HG02981 (cell line): ENCODE results near the gene TNFRSF21.
"Not testable (repeated sequence)": the region's sequence is repeated elsewhere in the genome, so short reads cannot be mapped to it uniquely, and the experiment has no call there.

Experiments
- ATAC-seq: cut with Tn5 transposase; IDR thresholded peaks from one replicate; pipeline ENCODE4 v1.9.1; 2021; ENCODE audit warnings: mild to moderate bottlenecking, moderate library complexity; ENCODE audit not compliant: unreplicated experiment

The TNFRSF21 gene

DNA sequence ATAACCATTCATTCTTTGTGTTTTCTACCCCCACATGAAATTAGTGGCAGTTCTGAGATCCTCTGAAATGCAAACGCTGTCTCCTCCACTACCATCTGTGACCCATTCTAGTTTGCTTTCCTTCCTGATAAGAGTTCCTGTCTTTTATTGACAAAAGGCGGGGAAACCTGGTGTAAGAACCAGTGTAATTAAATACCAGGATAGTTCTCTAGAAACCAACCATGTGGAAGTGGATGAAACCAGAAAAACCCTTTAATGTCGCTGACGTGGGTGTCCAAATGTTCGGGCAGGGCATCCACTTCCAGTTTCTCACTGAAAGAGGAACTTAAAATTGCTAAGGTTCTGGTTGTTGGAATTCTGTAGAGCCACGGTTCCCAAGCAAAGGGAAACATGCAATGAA is 79.1 kb downstream of the TNFRSF21 start:
- no peak for ATAC-seq

- ATAC-seq: no peak
Observed at GRCh38 chr6:47229255-47229654, 80.5 kb downstream of the TNFRSF21 start.

DNA sequence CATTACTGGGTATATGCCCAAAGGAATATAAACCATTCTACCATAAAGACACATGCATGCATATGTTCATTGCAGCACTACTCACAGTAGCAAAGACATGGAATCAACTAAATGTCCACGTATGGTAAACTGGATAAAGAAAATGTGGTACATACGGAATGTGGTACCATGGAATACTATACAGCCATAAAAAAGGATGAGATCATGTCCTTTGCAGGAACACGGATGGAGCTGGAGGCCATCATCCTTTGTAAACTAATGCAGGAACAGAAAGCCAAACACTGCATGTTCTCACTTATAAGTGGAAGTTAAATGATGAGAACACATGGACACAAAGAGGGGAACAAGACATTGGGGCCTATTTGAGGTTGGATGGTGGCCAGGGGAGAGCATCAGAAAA is 81.6 kb downstream of the TNFRSF21 start:
- ATAC-seq: not testable (repeated sequence)

DNA sequence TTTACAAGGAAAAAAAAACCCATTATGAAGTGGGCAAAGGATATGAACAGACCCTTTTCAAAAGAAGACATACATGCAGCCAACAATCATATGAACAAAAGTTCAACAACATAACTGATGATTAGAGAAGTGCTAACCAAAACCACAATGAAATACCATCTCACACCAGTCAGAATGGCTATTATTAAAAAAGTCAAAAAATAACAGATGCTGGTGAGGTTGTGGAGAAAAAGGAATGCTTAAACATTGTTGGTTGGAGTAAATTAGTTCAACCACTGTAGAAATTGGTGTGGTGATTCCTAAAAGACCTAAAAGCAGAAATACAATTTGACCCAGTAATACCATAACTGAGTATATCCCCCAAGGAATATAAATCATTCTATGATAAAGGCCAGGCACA is 86.5 kb downstream of the TNFRSF21 start:
- not testable (repeated sequence) for ATAC-seq

DNA sequence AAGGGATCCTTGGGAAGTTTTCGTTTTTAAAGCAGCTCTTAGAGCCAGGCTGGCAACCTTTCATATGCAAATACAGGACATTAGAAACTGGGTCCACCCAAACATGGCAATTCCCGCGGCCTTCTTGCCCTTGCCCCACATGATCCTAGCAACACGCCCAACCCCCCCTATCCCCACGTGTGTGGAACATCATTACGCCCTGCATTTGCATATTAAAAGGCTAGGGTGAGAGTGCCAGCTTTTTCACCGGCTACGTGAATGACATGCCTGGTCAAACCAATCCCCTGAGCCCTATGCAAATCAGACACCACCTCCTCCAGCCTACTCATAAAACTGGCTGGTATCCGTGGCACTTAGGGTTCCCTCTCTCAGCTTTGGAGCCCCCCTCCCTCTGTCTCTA is 88.1 kb downstream of the TNFRSF21 start:
- no peak for ATAC-seq

DNA sequence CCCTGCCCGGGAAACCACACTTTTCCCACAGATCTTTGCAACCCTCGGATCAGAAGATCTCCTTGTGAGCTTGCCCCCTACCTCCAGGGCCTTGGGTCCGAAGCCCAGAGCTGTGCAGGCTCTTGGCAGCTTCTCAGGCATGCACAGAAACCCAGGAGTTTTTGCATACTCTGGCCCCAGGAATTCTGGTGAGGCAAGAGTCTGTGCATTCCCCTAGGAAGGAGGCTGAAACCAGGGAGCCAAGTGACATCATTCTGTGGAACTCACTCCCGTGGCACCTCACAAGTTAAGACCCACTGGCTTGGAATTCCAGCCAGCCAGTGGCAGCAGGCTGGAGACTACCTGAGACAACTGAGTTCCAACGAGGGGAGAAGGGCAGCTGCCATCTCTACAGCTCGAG is 100.1 kb downstream of the TNFRSF21 start:
- ATAC-seq: no peak

- no peak for ATAC-seq
Observed at GRCh38 chr6:47207261-47207660, 102.4 kb downstream of the TNFRSF21 start.

DNA sequence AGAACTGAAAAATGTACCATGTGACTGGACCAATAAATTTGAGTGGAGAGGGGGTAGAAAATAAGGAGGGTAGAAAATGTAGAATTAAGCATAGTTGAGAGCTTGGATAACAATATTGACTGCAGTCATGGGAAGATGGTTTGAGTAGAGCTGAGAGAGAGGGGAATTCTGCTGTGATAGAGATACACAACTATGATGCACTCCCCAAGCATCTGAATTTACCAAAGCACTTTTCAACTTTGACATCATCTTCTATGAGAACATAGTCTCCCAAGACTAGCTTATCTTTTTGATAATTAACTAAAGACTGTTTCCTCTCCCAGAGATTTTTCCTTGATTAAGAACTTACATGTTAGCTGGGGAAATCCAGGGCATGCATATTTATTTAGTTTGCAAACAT is 103.1 kb downstream of the TNFRSF21 start:
- ATAC-seq: no peak

GRCh38 chr6:47203938-47204611 is 105.6 kb downstream of the TNFRSF21 start:
- ATAC-seq: no peak

DNA sequence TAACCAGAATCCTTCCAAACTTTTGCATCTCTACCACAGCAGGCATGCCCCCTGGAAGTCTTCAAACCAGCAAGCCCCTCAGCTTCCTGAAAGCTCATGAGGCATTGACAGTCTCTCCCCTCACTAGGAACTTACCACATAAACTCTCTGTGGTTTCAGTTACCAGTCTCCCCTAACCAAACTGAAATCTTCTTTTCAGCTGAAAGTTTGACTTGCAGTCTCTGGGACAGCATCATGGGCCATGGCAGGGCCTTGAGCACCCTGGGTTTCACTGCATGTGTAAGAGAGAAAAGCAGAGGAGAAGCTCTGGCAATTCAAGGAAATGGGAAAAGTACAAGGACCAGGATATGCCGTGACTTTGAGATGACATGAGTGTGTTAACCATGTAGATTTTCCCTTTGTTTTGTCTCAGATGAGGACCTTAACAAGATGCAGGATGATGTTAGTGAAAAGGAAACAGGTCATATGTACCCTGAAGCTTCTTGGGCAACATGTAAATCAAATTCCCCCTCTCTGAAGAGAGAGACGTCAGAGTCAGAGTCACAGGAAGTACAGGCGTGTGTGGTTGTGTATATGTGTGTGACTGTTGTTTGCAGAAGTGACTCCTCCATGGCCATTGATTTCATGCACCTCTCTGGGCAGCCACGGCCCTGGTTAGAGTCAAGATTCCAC is 106.3 kb downstream of the TNFRSF21 start:
- peak; percentile 74 for ATAC-seq

DNA sequence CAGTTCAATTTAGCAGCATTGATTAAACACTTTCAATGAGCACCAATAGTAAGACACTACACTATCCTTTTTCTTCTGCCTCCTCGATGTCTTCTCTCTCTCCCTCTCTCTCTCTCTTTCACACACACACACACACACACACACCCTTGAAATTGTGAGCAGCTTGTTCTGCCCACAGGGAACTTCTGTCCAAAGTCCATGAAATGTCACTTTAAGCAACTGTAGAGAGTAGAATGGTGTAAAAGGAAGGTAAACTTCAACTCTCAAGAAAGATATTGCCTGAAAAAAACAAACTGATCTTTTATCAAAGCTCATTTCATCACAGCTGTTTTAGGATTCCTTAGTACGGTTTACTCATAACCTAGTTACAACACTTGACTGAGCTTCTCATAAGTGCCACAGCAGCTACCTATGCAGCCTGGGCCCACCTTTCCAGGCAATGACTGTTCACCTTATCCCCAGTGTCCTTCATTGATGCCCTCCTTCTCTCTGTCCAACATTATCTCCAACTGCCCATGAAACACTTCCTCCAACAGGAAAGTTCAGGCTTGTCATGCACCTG is 107.0 kb downstream of the TNFRSF21 start:
- ATAC-seq: no peak

GRCh38 chr6:47200536-47201334 is 109.0 kb downstream of the TNFRSF21 start:
- ATAC-seq: peak; percentile 25

- ATAC-seq: no peak
Observed at GRCh38 chr6:47197682-47198640, 111.7 kb downstream of the TNFRSF21 start.

- ATAC-seq: no peak
Observed at GRCh38 chr6:47196113-47196512, 113.6 kb downstream of the TNFRSF21 start.

DNA sequence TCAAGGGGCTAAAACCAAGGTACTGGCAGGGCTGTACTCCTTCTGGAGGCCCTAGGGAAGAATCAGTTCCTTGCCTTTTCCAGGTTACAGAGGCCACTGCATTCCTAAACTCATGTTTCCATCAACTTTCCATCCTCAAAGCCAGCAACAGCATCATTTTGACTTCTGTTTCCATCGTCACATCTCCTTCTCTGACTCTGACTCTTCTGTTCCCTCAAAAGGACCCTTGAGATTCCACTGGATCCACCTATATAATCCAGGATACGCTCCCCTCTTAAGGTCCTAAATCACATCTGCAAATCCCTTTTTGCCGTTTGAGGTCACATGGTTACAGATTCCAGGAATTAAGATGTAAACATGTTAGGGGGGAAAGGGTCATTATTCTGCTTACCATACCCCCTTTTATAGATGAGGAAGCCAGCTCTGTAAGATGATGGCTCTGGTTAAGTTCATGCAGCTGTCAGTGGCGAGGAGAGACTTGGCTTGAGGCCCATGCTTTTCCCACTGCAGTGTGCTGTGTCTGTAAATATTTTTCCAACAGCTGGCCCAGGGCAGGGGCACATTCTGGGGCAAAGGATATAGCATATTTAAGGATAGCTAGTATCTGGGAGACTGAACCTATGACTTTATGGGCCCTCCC is 114.6 kb downstream of the TNFRSF21 start:
- ATAC-seq: no peak

DNA sequence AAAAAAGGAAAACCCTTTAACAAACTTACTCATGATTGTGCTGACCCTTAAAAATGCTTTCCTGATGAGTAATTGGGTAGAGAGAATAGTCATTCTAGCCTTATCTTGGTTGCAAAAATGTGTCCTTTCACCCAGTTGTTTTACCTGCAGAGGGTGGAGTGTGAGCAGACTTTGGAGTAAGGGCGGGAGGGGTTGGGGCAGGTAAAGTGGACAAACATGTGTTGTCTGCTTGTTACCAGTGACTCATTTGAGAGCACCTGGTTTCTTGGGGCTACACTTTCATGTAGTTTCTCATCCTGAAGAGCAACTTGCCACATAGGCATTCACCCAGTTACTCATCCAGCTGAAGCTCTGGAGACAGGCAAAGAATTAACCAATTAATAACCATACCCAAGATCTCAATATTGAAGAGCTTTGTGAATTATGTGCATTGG is 121.1 kb downstream of the TNFRSF21 start:
- no peak for ATAC-seq

GRCh38 chr6:47187893-47188587 is 121.7 kb downstream of the TNFRSF21 start:
- ATAC-seq: no peak

GRCh38 chr6:47187113-47187512 is 122.6 kb downstream of the TNFRSF21 start:
- ATAC-seq: no peak

DNA sequence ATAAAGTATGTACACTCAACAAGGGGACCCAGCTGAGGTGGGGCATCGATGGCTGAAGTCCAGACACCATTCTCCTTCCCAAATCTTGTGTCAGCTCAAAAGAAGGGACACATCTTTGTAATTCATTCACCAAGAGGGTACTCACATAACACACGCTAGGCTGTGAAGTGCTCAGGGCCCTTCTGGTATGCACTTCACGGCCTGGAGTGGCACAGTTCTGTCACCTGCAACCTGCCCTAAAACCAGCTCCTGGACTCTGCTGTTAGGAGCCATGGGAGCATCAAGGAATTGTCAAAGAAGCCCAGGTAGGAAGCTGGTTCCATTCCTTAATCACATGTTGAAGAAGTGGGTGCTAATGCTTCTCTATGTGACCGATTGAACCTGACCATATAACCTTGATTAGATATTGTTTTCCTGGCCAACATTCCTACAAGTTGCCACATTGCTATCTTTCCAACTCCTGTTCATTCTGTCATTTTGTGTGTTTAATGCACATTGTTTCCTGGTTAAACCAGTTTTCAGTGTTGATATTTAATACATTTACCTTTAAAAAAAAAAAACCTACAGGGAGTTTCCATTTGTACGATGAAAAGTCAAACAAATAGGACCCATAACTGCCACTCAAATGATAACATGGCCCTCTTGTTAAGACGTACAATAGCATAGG is 127.3 kb downstream of the TNFRSF21 start:
- no peak for ATAC-seq
